Naive B cell (primary cell): ENCODE results near the gene TOP3B. TPM values are rescaled to one million over a fixed set of nuclear protein-coding genes. Genes with fewer than 3 reads are reported as not detected.

Experiments used
- ATAC-seq, 2 donors: fragments of 150-1000 bp; cut with Tn5 transposase; 2 replicates each; pipeline ENCODE4 v1.10.0; 2021; ENCODE audit warnings: low read depth in 2 of 2, mild to moderate bottlenecking in 2 of 2, moderate library complexity in 2 of 2
- DNase-seq: peaks from one replicate; pipeline ENCODE4 v3.0.0; 2022
- H3K27ac Mint-ChIP-seq, 6 donors: one replicate each; pipeline ENCODE4 v1.8.0; 2020 to 2022; ENCODE audit warnings: mild to moderate bottlenecking in 6 of 6, mixed read lengths in 6 of 6, moderate library complexity in 5 of 6, inconsistent platforms in 2 of 6
- H3K27me3 Mint-ChIP-seq, 3 donors: one replicate each; pipeline ENCODE4 v1.8.0; 2021 to 2022; ENCODE audit warnings: mixed read lengths in 3 of 3, mild to moderate bottlenecking in 1 of 3
- H3K36me3 Mint-ChIP-seq, 2 donors: one replicate each; pipeline ENCODE4 v1.8.0; 2020 to 2022; ENCODE audit warnings: mixed read lengths in 2 of 2, inconsistent platforms in 1 of 2, mild to moderate bottlenecking in 1 of 2
- H3K4me1 Mint-ChIP-seq, 3 donors: one replicate each; pipeline ENCODE4 v1.8.0; 2020 to 2022; ENCODE audit warnings: mixed read lengths in 3 of 3, inconsistent platforms in 1 of 3, mild to moderate bottlenecking in 1 of 3, moderate library complexity in 1 of 3
- H3K4me3 Mint-ChIP-seq, 8 donors: one replicate each; pipeline ENCODE4 v1.8.0; 2020 to 2022; ENCODE audit warnings: mild to moderate bottlenecking in 8 of 8, mixed read lengths in 8 of 8, moderate library complexity in 8 of 8, inconsistent platforms in 2 of 8
- H3K9me3 Mint-ChIP-seq, 7 donors: one replicate each; pipeline ENCODE4 v1.8.0; 2020 to 2022; ENCODE audit warnings: mixed read lengths in 7 of 7, mild to moderate bottlenecking in 5 of 7, inconsistent platforms in 2 of 7, moderate library complexity in 1 of 7
- polyA plus RNA-seq, 6 donors: library from polyadenylated mRNA; unstranded; fragments of 300-500 nt; fragmentation: Illumina TruSeq; gene quantifications; one replicate each; pipeline ENCODE4 v1.2.3, GENCODE V29; 2021; ENCODE audit warnings: low read depth in 6 of 6

The TOP3B gene
- polyA plus RNA-seq, result 10 to 100 TPM; 10.4 to 27.8 (median 15.9) TPM

- no peaks in the 10 kb centered on the region for H3K9me3 Mint-ChIP-seq
- DNase-seq (peak; percentile 69), ATAC-seq (peak; percentile 87 to 96)
- H3K4me1 Mint-ChIP-seq, result peaks cover 36 to 48% (median 45%) of the 10 kb centered on the region in 3 donors
- peaks cover 0 to 13% of the 10 kb centered on the region in 2 donors for H3K36me3 Mint-ChIP-seq
- no peaks in the 10 kb centered on the region for H3K27me3 Mint-ChIP-seq
- peak within 1 kb of the TSS; percentile 88 to 94 (median 92) for H3K4me3 Mint-ChIP-seq
- H3K27ac Mint-ChIP-seq, result peak within 1 kb of the TSS; percentile 63 to 91 (median 86)
Measured at GRCh38 chr22:21982338-21982965, at the start of gene TOP3B. TOP3B (minus strand) TSS chr22:21982787; CDS start chr22:21975709, 7,078 bp downstream.

GRCh38 chr22:22031183-22031945 is 48.8 kb upstream of the TOP3B start:
- DNase-seq, result peak; percentile 45
- Mint-ChIP-seq H3K36me3 (no peaks in the 10 kb centered on the region), H3K4me1 (peaks cover 45 to 65% (median 65%) of the 10 kb centered on the region in 3 donors), H3K27ac (peak overlapping the region; percentile 91 to 97 (median 92)), H3K9me3 (no peaks in the 10 kb centered on the region), H3K27me3 (no peaks in the 10 kb centered on the region), H3K4me3 (peak overlapping the region; percentile 68 to 96 (median 86))
- ATAC-seq, result peak; percentile 80 to 81

GRCh38 chr22:22030493-22031182 is 48.1 kb upstream of the TOP3B start:
- H3K4me1 Mint-ChIP-seq, result peaks cover 43 to 65% (median 65%) of the 10 kb centered on the region in 3 donors
- DNase-seq (peak; percentile 49), ATAC-seq (peak; percentile 51 to 56)
- peak overlapping the region; percentile 91 to 97 (median 92) for H3K27ac Mint-ChIP-seq
- no peaks in the 10 kb centered on the region for H3K27me3 Mint-ChIP-seq
- no peaks in the 10 kb centered on the region for H3K36me3 Mint-ChIP-seq
- peak overlapping the region; percentile 68 to 96 (median 86) for H3K4me3 Mint-ChIP-seq
- no peaks in the 10 kb centered on the region for H3K9me3 Mint-ChIP-seq

- Mint-ChIP-seq H3K27me3 (no peaks in the 10 kb centered on the region), H3K4me1 (peaks cover 58 to 67% (median 64%) of the 10 kb centered on the region in 3 donors), H3K27ac (peak overlapping the region in 1 of 6 donors; percentile 89), H3K36me3 (no peaks in the 10 kb centered on the region), H3K4me3 (no peak overlapping the region), H3K9me3 (no peaks in the 10 kb centered on the region)
- no peak for ATAC-seq
- no peak for DNase-seq
Measured at GRCh38 chr22:22027955-22028354, 45.4 kb upstream of the TOP3B start.

- H3K27ac Mint-ChIP-seq, result peak overlapping the region; percentile 89 to 97 (median 94)
- DNase-seq (peak; percentile 32), ATAC-seq (peak; percentile 21 to 35)
- peak overlapping the region; percentile 16 to 82 (median 70) for H3K4me3 Mint-ChIP-seq
- H3K36me3 Mint-ChIP-seq, result no peaks in the 10 kb centered on the region
- H3K4me1 Mint-ChIP-seq, result peaks cover 51 to 65% (median 59%) of the 10 kb centered on the region in 3 donors
- H3K27me3 Mint-ChIP-seq, result no peaks in the 10 kb centered on the region
- no peaks in the 10 kb centered on the region for H3K9me3 Mint-ChIP-seq
Measured at GRCh38 chr22:22026157-22026831, 43.7 kb upstream of the TOP3B start.

GRCh38 chr22:22025320-22026156 is 43.0 kb upstream of the TOP3B start:
- Mint-ChIP-seq H3K27me3 (no peaks in the 10 kb centered on the region), H3K4me1 (peaks cover 47 to 59% (median 52%) of the 10 kb centered on the region in 3 donors), H3K4me3 (peak overlapping the region; percentile 35 to 87 (median 68)), H3K36me3 (no peaks in the 10 kb centered on the region), H3K9me3 (no peaks in the 10 kb centered on the region), H3K27ac (peak overlapping the region; percentile 89 to 97 (median 95))
- ATAC-seq, result peak; percentile 78 to 79
- peak; percentile 45 for DNase-seq

- ATAC-seq (no peak), DNase-seq (no peak)
- H3K4me1 Mint-ChIP-seq, result peaks cover 44 to 55% (median 46%) of the 10 kb centered on the region in 3 donors
- peak overlapping the region in 3 of 8 donors; percentile 8 to 55 (median 43) for H3K4me3 Mint-ChIP-seq
- no peaks in the 10 kb centered on the region for H3K27me3 Mint-ChIP-seq
- H3K9me3 Mint-ChIP-seq, result no peaks in the 10 kb centered on the region
- H3K27ac Mint-ChIP-seq, result peak overlapping the region in 2 of 6 donors; percentile 18 to 89
- no peaks in the 10 kb centered on the region for H3K36me3 Mint-ChIP-seq
Measured at GRCh38 chr22:22024440-22024839, 41.9 kb upstream of the TOP3B start.

GRCh38 chr22:22023581-22024137 is 41.1 kb upstream of the TOP3B start:
- DNase-seq, result no peak
- Mint-ChIP-seq H3K27ac (peak overlapping the region in 4 of 6 donors; percentile 31 to 70 (median 53)), H3K4me3 (peak overlapping the region in 3 of 8 donors; percentile 8 to 55 (median 37)), H3K36me3 (no peaks in the 10 kb centered on the region), H3K4me1 (peaks cover 43 to 53% (median 46%) of the 10 kb centered on the region in 3 donors), H3K27me3 (no peaks in the 10 kb centered on the region), H3K9me3 (no peaks in the 10 kb centered on the region)
- ATAC-seq, result no peak

GRCh38 chr22:22022947-22023534 is 40.5 kb upstream of the TOP3B start:
- Mint-ChIP-seq H3K27me3 (no peaks in the 10 kb centered on the region), H3K4me1 (peaks cover 43 to 50% (median 47%) of the 10 kb centered on the region in 3 donors), H3K4me3 (peak overlapping the region in 4 of 8 donors; percentile 10 to 74 (median 28)), H3K36me3 (no peaks in the 10 kb centered on the region), H3K27ac (peak overlapping the region in 4 of 6 donors; percentile 84 to 91 (median 86)), H3K9me3 (no peaks in the 10 kb centered on the region)
- ATAC-seq (no peak), DNase-seq (no peak)

- peak; percentile 32 to 42 for ATAC-seq
- peak overlapping the region in 5 of 6 donors; percentile 4 to 91 (median 85) for H3K27ac Mint-ChIP-seq
- no peaks in the 10 kb centered on the region for H3K9me3 Mint-ChIP-seq
- H3K27me3 Mint-ChIP-seq, result no peaks in the 10 kb centered on the region
- H3K4me1 Mint-ChIP-seq, result peaks cover 38 to 50% (median 49%) of the 10 kb centered on the region in 3 donors
- peak overlapping the region in 3 of 8 donors; percentile 10 to 32 (median 21) for H3K4me3 Mint-ChIP-seq
- H3K36me3 Mint-ChIP-seq, result no peaks in the 10 kb centered on the region
- DNase-seq, result peak; percentile 19
Measured at GRCh38 chr22:22022255-22022840, 39.8 kb upstream of the TOP3B start.

- Mint-ChIP-seq H3K4me3 (no peak overlapping the region), H3K36me3 (no peaks in the 10 kb centered on the region), H3K9me3 (no peaks in the 10 kb centered on the region), H3K27ac (peak overlapping the region in 2 of 6 donors; percentile 44 to 98), H3K4me1 (peaks cover 30 to 42% (median 41%) of the 10 kb centered on the region in 3 donors), H3K27me3 (no peaks in the 10 kb centered on the region)
- ATAC-seq, result no peak
- DNase-seq, result no peak
Measured at GRCh38 chr22:22021162-22021750, 38.7 kb upstream of the TOP3B start.
